Activated T-helper 1 cell treated with anti-CD3 and anti-CD28 coated beads, Interleukin-2, amount 50 U/mL, for 16 hours (primary cell): Measurements from ENCODE around the gene NPR3.

Experiments
- DNase-seq, 2 donors: peaks; one replicate each; pipeline ENCODE4 v3.0.0-alpha.2; 2020; ENCODE audit warnings: low read depth in 1 of 2, low spot score in 1 of 2

NPR3 gene

GRCh38 chr5:32711681-32712480 lies 760 bp downstream of the NPR3 start:
- no peak for DNase-seq

GRCh38 chr5:32712481-32713360 lies 1.6 kb downstream of the NPR3 start:
- no peak for DNase-seq

GRCh38 chr5:32713361-32713769 lies 2.2 kb downstream of the NPR3 start:
- DNase-seq: no peak

- DNase-seq: no peak
These were observed 2.8 kb downstream of the NPR3 start for GRCh38 chr5:32713770-32714381.

- no peak for DNase-seq
These were observed 3.7 kb downstream of the NPR3 start for GRCh38 chr5:32714836-32715235.

GRCh38 chr5:32720300-32720699 lies 9.2 kb downstream of the NPR3 start:
- DNase-seq: no peak

GRCh38 chr5:32721626-32722025 lies 10.5 kb downstream of the NPR3 start:
- no peak for DNase-seq

- DNase-seq: no peak
These were observed 11.8 kb downstream of the NPR3 start for GRCh38 chr5:32722957-32723356.

GRCh38 chr5:32724526-32724925 lies 13.4 kb downstream of the NPR3 start:
- DNase-seq: no peak

- DNase-seq: no peak
These were observed 15.0 kb downstream of the NPR3 start for GRCh38 chr5:32726086-32726557.

GRCh38 chr5:32729651-32730050 lies 18.5 kb downstream of the NPR3 start:
- DNase-seq: no peak

GRCh38 chr5:32733590-32734340 lies 22.6 kb downstream of the NPR3 start:
- no peak for DNase-seq

GRCh38 chr5:32734827-32735378 lies 23.8 kb downstream of the NPR3 start:
- no peak for DNase-seq

GRCh38 chr5:32735512-32735911 lies 24.4 kb downstream of the NPR3 start:
- no peak for DNase-seq

GRCh38 chr5:32736842-32737241 lies 25.7 kb downstream of the NPR3 start:
- no peak for DNase-seq

- no peak for DNase-seq
These were observed 29.5 kb downstream of the NPR3 start for GRCh38 chr5:32740651-32741050.

GRCh38 chr5:32745317-32745716 lies 34.2 kb downstream of the NPR3 start:
- DNase-seq: no peak

GRCh38 chr5:32752411-32752810 lies 41.3 kb downstream of the NPR3 start:
- DNase-seq: no peak

- no peak for DNase-seq
These were observed 41.9 kb downstream of the NPR3 start for GRCh38 chr5:32753051-32753450.

- DNase-seq: no peak
These were observed 42.6 kb downstream of the NPR3 start for GRCh38 chr5:32753765-32754164.

- DNase-seq: no peak
These were observed 43.2 kb downstream of the NPR3 start for GRCh38 chr5:32754284-32754683.
